Tibial nerve (tissue), 4 donors: ENCODE measurements around the gene TMA7. TPM values are rescaled to one million over a fixed set of nuclear protein-coding genes. Genes with fewer than 3 reads are reported as not detected.

Source experiments
- DNase-seq, 2 donors: peaks; one replicate each; pipeline ENCODE4 v3.0.0-alpha.2; 2019; ENCODE audit warnings: low spot score in 2 of 2
- H3K27ac ChIP-seq, 4 donors: fragments of 200-600 bp; sonication (generic) in 3 of 4; one replicate each; pipeline ENCODE4 v1.5.1; 2017 to 2019; ENCODE audit warnings: mild to moderate bottlenecking in 1 of 4
- H3K27me3 ChIP-seq, 2 donors: fragments of 200-600 bp; sonication (generic) in 1 of 2; one replicate each; pipeline versions ENCODE4 v1.5.1 to v1.6.0; 2017 to 2019
- H3K36me3 ChIP-seq, 3 donors: fragments of 200-600 bp; sonication (generic); one replicate each; pipeline ENCODE4 v1.5.1; 2018 to 2019
- H3K4me1 ChIP-seq, 4 donors: fragments of 200-600 bp; sonication (generic) in 3 of 4; one replicate each; pipeline ENCODE4 v1.5.1; 2017 to 2019
- H3K4me3 ChIP-seq, 4 donors: fragments of 200-600 bp; sonication (generic) in 3 of 4; one replicate each; pipeline ENCODE4 v1.5.1; 2017 to 2019; ENCODE audit warnings: mild to moderate bottlenecking in 1 of 4, moderate library complexity in 1 of 4
- H3K9me3 ChIP-seq, 4 donors: fragments of 200-600 bp; sonication (generic) in 3 of 4; one replicate each; pipeline ENCODE4 v1.5.1; 2017 to 2019
- CTCF ChIP-seq, 5 experiments: fragments of 200-600 bp in 3 of 5; fragments of 450-650 bp in 2 of 5; sonication (generic) in 3 of 5; IDR thresholded peaks; one replicate each; pipeline ENCODE4 v1.5.1; 2016 to 2019; ENCODE audit warnings: antibody characterized with exemption in 5 of 5, mild to moderate bottlenecking in 3 of 5, moderate library complexity in 2 of 5
- EP300 ChIP-seq, 2 donors: sonication (generic); formaldehyde crosslinking; IDR thresholded peaks; one replicate each; pipeline ENCODE4 v1.6.1; 2017; ENCODE audit warnings: antibody characterized with exemption in 2 of 2, mild to moderate bottlenecking in 1 of 2
- POLR2A ChIP-seq, 2 donors: fragments of 450-650 bp; IDR thresholded peaks; one replicate each; pipeline ENCODE4 v1.6.1; 2017; ENCODE audit warnings: antibody characterized with exemption in 2 of 2, mild to moderate bottlenecking in 2 of 2, moderate library complexity in 2 of 2
- WGBS, 2 donors: methylation state at CpG; one replicate each; pipeline ENCODE4 v1.1.5; 2018; 5-methylcytosine and 5-hydroxymethylcytosine counted together
- total RNA-seq, 4 donors: library from RNA; depleted of rRNA; stranded (reverse); fragments of >200 nt; gene quantifications; one replicate each; pipeline ENCODE4 v1.1.0, GENCODE V29; 2016

TMA7 gene
- total RNA-seq, 4 donors from 2014 or later: 212 to 380 (median 291) TPM

- Histone ChIP-seq H3K4me1 (peaks cover 0 to 86% (median 40%) of the 10 kb centered on the region in 4 donors), H3K9me3 (no peaks in the 10 kb centered on the region), H3K27ac (peak overlapping the region; percentile 95 to 98 (median 96)), H3K27me3 (no peaks in the 10 kb centered on the region), H3K36me3 (peaks cover 0 to 17% (median 4%) of the 10 kb centered on the region in 3 donors), H3K4me3 (no peak overlapping the region)
- 90 to 93% methylated on average over 1 of the region's 1 CpG for WGBS, 2 donors
- no peak for DNase-seq
- TF ChIP-seq CTCF (IDR thresholded peaks at IDR 0.05): no peak
- TF ChIP-seq POLR2A (IDR thresholded peaks at IDR 0.05): no peak
- no peak for TF ChIP-seq EP300 (IDR thresholded peaks at IDR 0.05)
Observed at GRCh38 chr3:48430708-48431101, 9.4 kb upstream of the TMA7 start.

- no peaks in the 10 kb centered on the region for H3K27me3 ChIP-seq
- peak overlapping the region in 3 of 4 donors; percentile 95 to 98 (median 95) for H3K27ac ChIP-seq
- H3K4me1 ChIP-seq: peaks cover 0 to 86% (median 36%) of the 10 kb centered on the region in 4 donors
- peaks cover 0 to 17% (median 4%) of the 10 kb centered on the region in 3 donors for H3K36me3 ChIP-seq
- no peak overlapping the region for H3K4me3 ChIP-seq
- WGBS, 2 donors: 87 to 94% methylated on average over 8 of the region's 8 CpGs
- DNase-seq: no peak
- no peaks in the 10 kb centered on the region for H3K9me3 ChIP-seq
- TF ChIP-seq CTCF (IDR thresholded peaks at IDR 0.05) (no peak), POLR2A (IDR thresholded peaks at IDR 0.05) (no peak), EP300 (IDR thresholded peaks at IDR 0.05) (no peak)
Observed at GRCh38 chr3:48431224-48432029, 8.6 kb upstream of the TMA7 start.

- peak overlapping the region; percentile 60 to 98 (median 79) for H3K27ac ChIP-seq
- peak overlapping the region in 1 of 4 donors; percentile 40 for H3K4me3 ChIP-seq
- no peaks in the 10 kb centered on the region for H3K9me3 ChIP-seq
- DNase-seq: no peak
- TF ChIP-seq CTCF (IDR thresholded peaks at IDR 0.05) (peak in 1 of 5 experiments; percentile 3), EP300 (IDR thresholded peaks at IDR 0.05) (no peak), POLR2A (IDR thresholded peaks at IDR 0.05) (no peak)
- peaks cover 0 to 17% (median 4%) of the 10 kb centered on the region in 3 donors for H3K36me3 ChIP-seq
- no peaks in the 10 kb centered on the region for H3K27me3 ChIP-seq
- H3K4me1 ChIP-seq: peaks cover 0 to 74% (median 27%) of the 10 kb centered on the region in 4 donors
- WGBS, 2 donors: 77 to 79% methylated on average over 16 of the region's 16 CpGs
Observed at GRCh38 chr3:48432411-48433371, 7.4 kb upstream of the TMA7 start.

- TF ChIP-seq CTCF (IDR thresholded peaks at IDR 0.05) (no peak), EP300 (IDR thresholded peaks at IDR 0.05) (peak; percentile 19 to 76), POLR2A (IDR thresholded peaks at IDR 0.05) (peak in 1 of 2 donors; percentile 46)
- 53 to 60% methylated on average over 9 to 11 of the region's 12 CpGs for WGBS, 2 donors
- Histone ChIP-seq H3K9me3 (no peaks in the 10 kb centered on the region), H3K4me3 (peak overlapping the region in 3 of 4 donors; percentile 23 to 40 (median 27)), H3K4me1 (peaks cover 0 to 65% (median 23%) of the 10 kb centered on the region in 4 donors), H3K27ac (peak overlapping the region; percentile 60 to 98 (median 79)), H3K36me3 (peaks cover 0 to 17% (median 4%) of the 10 kb centered on the region in 3 donors), H3K27me3 (no peaks in the 10 kb centered on the region)
- DNase-seq: peak in 1 of 2 donors; percentile 46
Observed at GRCh38 chr3:48433472-48434118, 6.5 kb upstream of the TMA7 start.
